Measurements from ENCODE around the gene ARHGEF7.
"Not testable (repeated sequence)": the region's sequence is repeated elsewhere in the genome, so short reads cannot be mapped to it uniquely, and the experiment has no call there.

Gene ARHGEF7

DNA sequence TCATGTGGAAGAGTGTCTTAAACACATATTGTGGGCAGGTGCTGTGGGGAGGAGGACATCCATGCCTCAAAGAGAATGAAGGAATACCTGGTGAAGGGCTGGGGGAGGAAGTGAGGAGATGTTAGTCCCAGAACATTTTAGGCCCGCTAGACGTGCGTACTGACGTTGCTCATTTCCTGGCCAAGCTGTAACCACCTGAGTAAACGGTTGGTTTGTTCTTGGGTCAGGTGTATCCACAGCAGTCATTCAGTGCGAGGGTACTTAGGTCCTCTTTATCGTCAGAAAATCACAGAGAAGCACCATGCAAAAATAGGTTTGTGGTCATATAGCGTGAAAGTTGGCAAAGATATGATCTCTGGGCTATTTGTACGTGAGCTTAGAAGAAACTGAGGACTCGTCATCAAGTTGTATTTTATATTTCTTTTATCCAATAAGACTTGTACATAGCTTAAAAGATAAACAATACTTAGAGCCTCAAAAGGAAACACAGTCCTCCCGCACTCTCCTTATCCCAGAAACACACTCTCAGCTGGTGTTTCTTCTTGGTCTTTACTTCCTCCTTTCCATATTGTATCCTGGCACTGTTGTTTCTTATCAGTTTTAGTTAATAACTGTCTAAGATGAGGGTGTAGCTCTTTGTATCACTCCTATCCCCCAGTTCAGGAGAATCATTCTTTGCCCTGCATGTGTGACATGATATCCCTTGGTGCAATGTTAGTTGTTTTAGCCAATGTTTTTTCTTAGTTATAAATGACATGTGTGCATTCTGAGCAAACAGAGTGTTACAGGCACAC lies 52.0 kb downstream of the ARHGEF7 start:
- DNase-seq = no peak

DNA sequence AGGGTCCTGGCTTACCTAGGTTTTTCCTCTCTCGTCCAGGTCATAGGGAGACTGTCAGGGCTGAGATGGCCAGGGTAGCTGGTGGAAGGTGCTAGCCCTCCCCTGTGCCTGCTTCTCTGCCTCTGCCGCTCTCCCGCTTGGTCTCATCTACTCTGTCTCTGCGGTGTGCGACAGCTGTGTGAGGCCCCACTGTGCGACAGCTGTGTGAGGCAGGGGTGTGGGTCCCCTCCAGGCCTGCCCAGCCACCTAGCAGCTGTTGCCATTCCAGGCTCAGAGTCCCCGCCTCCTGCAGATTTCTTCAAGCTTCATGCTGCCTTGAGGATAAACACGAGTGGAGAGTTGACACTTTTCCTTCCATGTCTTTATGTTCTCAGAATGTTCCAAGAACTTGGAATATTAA lies 53.0 kb downstream of the ARHGEF7 start:
- no peak for DNase-seq

- no peak for DNase-seq
These were observed 56.0 kb downstream of the ARHGEF7 start for GRCh38 chr13:111171112-111171511.

GRCh38 chr13:111171629-111172028 lies 56.5 kb downstream of the ARHGEF7 start:
- DNase-seq = no peak

DNA sequence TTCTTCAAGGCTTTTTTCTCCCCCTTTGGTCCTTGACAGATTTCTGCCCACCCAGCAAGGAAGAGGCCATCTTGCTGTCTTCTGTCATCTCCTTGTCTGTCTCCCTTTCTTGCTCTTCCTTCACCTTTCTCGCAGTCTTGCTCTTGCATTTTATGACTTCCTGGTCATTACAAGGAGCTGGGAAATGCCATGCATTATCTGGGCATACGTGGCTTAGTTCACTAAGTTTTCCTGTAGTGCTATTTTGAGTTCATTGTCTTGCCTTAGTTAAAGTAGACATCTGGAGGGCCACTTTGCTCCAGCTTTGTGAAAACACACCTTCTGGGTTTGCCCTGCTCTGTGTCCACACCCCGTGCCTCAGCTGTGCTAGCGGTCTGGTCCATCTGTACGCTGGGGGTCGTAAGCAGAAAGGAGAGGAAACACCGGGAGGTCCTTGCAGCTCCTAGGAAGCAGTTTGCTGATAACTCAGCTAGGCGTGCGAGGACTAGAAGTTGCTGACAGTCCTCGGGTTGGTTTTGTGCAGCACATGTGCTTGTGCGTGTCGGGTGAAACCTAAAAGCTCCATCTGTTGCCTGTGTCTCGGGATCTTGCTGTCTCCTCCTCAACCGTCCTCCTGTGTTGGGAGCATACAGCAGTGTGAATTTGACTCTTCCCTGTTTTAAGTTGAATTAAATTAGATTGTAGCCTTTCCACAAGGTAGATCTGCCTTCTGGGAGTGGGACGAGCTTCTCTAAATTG lies 59.4 kb downstream of the ARHGEF7 start:
- DNase-seq = no peak

GRCh38 chr13:111175372-111175771 lies 60.3 kb downstream of the ARHGEF7 start:
- no peak for DNase-seq

- DNase-seq = no peak
These were observed 60.8 kb downstream of the ARHGEF7 start for GRCh38 chr13:111175935-111176334.

DNA sequence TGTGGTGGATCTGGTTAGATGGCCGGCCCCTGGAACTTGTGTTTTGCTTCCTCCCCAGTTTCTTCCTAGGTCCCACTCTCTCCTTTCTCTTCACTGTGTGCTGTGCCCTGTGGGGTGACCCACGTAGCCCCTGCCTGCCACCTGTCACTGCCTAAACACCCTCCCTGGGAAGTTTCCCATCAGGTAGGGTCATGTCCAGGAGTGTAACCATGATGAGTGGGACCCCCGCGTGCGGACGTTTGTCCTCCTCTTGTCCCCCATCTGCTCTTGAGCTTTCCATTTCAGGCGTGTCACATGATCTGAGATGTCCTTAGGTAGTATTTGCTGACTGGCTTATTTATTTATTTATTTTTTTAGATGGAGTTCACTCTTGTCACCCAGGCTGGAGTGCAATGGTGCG lies 61.3 kb downstream of the ARHGEF7 start:
- no peak for DNase-seq

- DNase-seq = peak in 39 of 51 donors; percentile 23 to 82 (median 61)
These were observed 62.1 kb downstream of the ARHGEF7 start for GRCh38 chr13:111177081-111177711.

DNA sequence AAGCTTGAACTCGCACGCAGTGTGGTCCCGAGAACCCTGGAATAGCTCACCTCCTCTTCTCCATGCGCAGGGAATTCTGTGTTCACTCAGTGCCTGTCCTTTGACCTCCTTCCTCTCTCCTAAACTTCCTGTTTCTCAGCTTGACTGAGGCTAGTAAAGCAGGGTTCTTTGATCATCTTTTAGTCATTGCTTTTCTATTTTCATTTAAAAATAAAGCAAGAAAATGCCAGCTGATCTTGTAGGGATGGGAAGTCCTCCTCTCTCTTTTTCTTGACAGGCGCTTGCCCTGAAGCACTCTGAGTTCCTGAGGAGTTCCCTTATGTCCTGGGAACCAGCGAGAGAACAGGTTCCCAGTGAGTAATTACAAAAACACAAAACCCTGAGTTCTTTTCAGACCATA lies 62.8 kb downstream of the ARHGEF7 start:
- DNase-seq = no peak

DNA sequence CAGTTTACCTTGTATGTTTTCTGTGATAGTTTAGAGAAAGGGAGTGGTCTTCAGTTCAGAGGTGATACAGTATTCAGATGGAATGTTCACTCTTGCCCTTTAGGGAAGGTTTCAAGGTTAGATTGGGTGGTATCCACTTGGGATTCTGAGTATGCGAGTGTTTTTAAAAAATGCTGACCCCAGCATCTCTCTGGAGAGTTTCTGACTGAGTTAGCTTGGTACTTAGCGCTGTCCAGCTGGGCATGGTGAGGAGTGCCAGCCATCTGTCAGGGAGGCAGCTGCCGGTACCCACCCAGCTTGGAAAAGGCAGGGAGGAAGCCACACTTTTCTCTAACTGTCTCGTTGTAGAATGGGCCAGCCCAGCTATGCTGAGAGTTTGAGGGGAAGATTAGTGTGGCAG lies 63.3 kb downstream of the ARHGEF7 start:
- peak in 4 of 51 donors; percentile 11 to 23 (median 17) for DNase-seq

- DNase-seq = no peak
These were observed 65.0 kb downstream of the ARHGEF7 start for GRCh38 chr13:111179908-111180760.

DNA sequence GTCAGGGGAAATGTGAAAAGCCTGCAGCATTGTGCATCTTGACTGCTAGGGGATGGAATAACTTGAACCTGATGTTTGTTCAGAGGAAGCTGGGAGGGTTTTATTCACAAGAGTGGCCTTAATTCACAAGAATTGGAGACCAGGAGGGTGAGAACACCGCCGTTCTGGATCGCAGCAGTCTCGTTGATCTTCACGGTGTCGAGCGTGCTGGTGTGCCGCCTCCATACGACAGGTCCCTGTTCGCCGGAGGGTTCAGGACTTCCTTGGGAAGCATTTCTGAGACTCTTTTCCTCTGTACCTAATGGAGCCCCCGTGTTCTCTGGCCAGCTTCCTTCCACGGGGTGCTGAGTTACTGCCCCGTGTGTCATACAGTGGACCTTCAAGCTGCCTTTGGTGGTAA lies 66.9 kb downstream of the ARHGEF7 start:
- no peak for DNase-seq

DNA sequence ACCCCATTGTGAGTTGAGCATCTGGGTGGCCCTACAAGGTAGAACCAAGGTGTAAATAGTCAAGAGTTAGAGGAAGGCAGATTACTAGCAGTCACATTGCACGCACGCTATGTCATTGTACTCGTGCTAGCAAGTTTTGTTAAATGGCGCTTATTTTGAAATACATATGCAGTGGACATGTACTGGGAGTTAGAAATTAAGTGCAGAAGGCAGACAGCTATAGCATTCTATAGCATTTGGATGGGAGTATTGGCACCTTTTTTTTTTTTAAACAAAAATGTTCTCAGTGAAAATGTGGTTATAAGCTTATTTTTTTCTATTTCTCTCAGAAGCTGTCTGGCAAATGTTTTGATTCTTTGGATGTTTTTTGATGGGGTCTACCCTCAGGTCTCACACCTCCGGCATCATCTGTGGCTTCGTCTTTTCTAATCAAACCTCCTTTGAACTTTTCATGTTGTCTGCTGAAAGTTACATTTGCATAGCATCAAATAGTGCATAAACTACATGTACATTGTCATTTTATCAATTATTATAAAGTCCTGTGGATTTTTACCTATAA lies 68.1 kb downstream of the ARHGEF7 start:
- no peak for DNase-seq

- DNase-seq = no peak
These were observed 68.8 kb downstream of the ARHGEF7 start for GRCh38 chr13:111183959-111184358.

DNA sequence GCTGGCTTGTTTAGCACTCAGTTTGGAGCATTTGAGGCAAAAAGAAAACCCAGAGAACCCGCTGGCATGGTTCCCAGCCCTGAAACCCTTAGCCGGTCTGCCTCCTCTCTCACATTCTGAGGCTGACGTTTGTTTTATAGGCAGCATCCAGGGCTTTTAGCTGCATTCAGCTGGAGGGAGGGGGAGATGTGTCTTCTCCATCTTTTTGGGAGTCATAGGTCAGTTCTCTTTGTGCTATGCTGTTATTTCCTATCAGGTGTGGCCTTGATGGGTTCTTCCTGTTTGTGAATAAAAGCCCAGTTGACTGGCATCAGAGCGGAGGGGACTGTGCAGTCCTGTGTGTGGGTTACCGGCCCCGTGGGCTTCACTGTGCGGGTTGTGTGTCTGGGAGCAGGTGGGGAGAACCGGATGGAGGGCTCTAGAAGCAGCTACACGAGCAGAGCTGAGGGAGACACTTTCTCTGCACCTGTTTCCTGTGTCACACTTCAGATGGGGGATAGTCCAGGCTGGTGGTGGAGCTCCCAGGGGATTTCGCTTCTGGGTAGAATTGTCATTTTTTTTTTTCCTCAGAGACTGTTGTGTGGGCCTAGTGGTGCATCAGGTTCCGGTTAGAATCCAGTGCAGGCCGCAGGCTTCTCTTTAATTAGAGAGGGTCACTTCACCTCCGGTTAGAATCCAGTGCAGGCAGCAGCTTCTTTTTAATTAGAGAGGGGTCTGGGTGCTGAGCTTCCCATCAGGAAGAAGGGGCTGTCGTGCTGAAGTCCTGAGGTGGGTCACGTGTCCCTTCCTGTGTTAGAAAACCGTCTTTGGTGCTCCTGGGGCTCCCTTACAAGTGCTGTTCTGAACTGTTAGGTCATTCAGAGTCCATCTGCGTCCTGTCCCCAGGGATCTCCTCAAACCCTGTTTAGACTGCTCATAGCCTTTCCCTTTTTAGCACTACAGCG lies 69.6 kb downstream of the ARHGEF7 start:
- peak in 19 of 51 donors; percentile 20 to 63 (median 38) for DNase-seq

DNA sequence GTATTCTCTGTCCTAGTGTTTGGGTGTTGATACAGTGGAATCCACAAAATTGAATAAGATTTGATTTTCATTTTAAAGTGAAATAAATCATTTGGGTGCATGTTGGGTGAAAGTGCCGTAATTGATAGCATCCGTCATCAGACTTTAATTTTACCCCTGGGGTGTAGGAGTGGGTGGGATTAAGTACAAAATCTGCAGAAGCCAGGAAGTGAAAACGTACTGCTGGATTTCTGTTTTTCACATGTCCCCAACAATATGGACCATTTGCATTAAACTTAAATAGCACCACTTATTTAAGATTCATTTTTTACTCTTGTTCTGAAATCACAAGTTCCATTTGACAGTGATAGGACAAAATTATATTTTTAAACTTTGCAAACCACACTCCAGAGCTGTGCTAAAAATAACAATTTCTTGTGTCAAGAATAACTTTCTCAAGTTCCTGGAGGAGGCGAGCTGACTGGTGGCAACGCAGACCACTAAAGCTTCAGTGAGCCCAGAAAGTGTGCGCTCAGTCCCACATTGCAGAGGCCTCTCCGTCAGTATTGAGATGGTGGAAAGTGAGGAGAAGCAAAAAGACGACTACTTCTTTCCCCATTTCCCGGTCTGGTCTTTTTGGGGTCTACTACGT lies 71.3 kb downstream of the ARHGEF7 start:
- no peak for DNase-seq

- DNase-seq = peak in 1 of 51 donors; percentile 48
These were observed 72.9 kb downstream of the ARHGEF7 start for GRCh38 chr13:111187960-111188541.

GRCh38 chr13:111189064-111189505 lies 74.0 kb downstream of the ARHGEF7 start:
- not testable (repeated sequence) for DNase-seq

Measured in hypothalamus (tissue), 51 donors.